KOPT-K1 (cell line): Measurements from ENCODE around the gene ADGRB3.
"Not testable (repeated sequence)": the region's sequence is repeated elsewhere in the genome, so short reads cannot be mapped to it uniquely, and the experiment has no call there.

ENCODE experiments used
- H3K27ac ChIP-seq: fragments of 200-600 bp; sonication (generic); 2 replicates; pipeline ENCODE4 v1.5.1; 2016; ENCODE audit warnings: antibody characterized with exemption, mild to moderate bottlenecking, low read depth, low read length; ENCODE audit not compliant: poor library complexity, severe bottlenecking
- H3K36me3 ChIP-seq: fragments of 200-600 bp; sonication (generic); 2 replicates; pipeline ENCODE4 v1.5.1; 2017; ENCODE audit warnings: antibody characterized with exemption, mild to moderate bottlenecking, low read length, moderate library complexity; ENCODE audit not compliant: insufficient read depth
- H3K9me3 ChIP-seq: fragments of 200-600 bp; sonication (generic); 2 replicates; pipeline ENCODE4 v1.5.1; 2017; ENCODE audit warnings: antibody characterized with exemption, low read length, mild to moderate bottlenecking; ENCODE audit not compliant: insufficient read depth, poor library complexity, severe bottlenecking

The ADGRB3 gene

GRCh38 chr6:68852791-68853190, 217.7 kb downstream of the ADGRB3 start:
- Histone ChIP-seq H3K36me3 (no peaks in the 10 kb centered on the region), H3K9me3 (no peaks in the 10 kb centered on the region), H3K27ac (no peak overlapping the region)

- Histone ChIP-seq H3K9me3 (peaks cover 10% of the 10 kb centered on the region), H3K27ac (no peak overlapping the region), H3K36me3 (no peaks in the 10 kb centered on the region)
Measured at GRCh38 chr6:68859233-68859632, 224.2 kb downstream of the ADGRB3 start.

- no peaks in the 10 kb centered on the region for H3K9me3 ChIP-seq
- H3K27ac ChIP-seq = no peak overlapping the region
- H3K36me3 ChIP-seq = no peaks in the 10 kb centered on the region
Measured at GRCh38 chr6:68868646-68869045, 233.6 kb downstream of the ADGRB3 start.

GRCh38 chr6:68873236-68873635, 238.2 kb downstream of the ADGRB3 start:
- no peak overlapping the region for H3K27ac ChIP-seq
- H3K9me3 ChIP-seq = no peaks in the 10 kb centered on the region
- H3K36me3 ChIP-seq = no peaks in the 10 kb centered on the region

GRCh38 chr6:68874747-68875146, 239.7 kb downstream of the ADGRB3 start:
- Histone ChIP-seq H3K27ac (no peak overlapping the region), H3K36me3 (no peaks in the 10 kb centered on the region), H3K9me3 (no peaks in the 10 kb centered on the region)

- H3K9me3 ChIP-seq = no peaks in the 10 kb centered on the region
- H3K36me3 ChIP-seq = no peaks in the 10 kb centered on the region
- H3K27ac ChIP-seq = no peak overlapping the region
Measured at GRCh38 chr6:68875403-68875802, 240.3 kb downstream of the ADGRB3 start.

- Histone ChIP-seq H3K27ac (no peak overlapping the region), H3K9me3 (no peaks in the 10 kb centered on the region), H3K36me3 (no peaks in the 10 kb centered on the region)
Measured at GRCh38 chr6:68876792-68877493, 241.9 kb downstream of the ADGRB3 start.

- no peaks in the 10 kb centered on the region for H3K36me3 ChIP-seq
- no peaks in the 10 kb centered on the region for H3K9me3 ChIP-seq
- H3K27ac ChIP-seq = no peak overlapping the region
Measured at GRCh38 chr6:68880050-68880813, 245.2 kb downstream of the ADGRB3 start.

GRCh38 chr6:68883325-68883724, 248.2 kb downstream of the ADGRB3 start:
- H3K9me3 ChIP-seq, H3K27ac ChIP-seq, H3K36me3 ChIP-seq: not testable (repeated sequence)

- Histone ChIP-seq H3K9me3 (no peaks in the 10 kb centered on the region), H3K27ac (no peak overlapping the region), H3K36me3 (no peaks in the 10 kb centered on the region)
Measured at GRCh38 chr6:68891419-68891818, 256.3 kb downstream of the ADGRB3 start.

- Histone ChIP-seq H3K36me3 (no peaks in the 10 kb centered on the region), H3K27ac (no peak overlapping the region), H3K9me3 (no peaks in the 10 kb centered on the region)
Measured at GRCh38 chr6:68892452-68892851, 257.4 kb downstream of the ADGRB3 start.

GRCh38 chr6:68895929-68896328, 260.8 kb downstream of the ADGRB3 start:
- Histone ChIP-seq H3K27ac (no peak overlapping the region), H3K36me3 (no peaks in the 10 kb centered on the region), H3K9me3 (no peaks in the 10 kb centered on the region)

GRCh38 chr6:68901044-68901443, 266.0 kb downstream of the ADGRB3 start:
- Histone ChIP-seq H3K36me3 (no peaks in the 10 kb centered on the region), H3K27ac (no peak overlapping the region), H3K9me3 (no peaks in the 10 kb centered on the region)

- Histone ChIP-seq H3K36me3 (no peaks in the 10 kb centered on the region), H3K27ac (no peak overlapping the region), H3K9me3 (no peaks in the 10 kb centered on the region)
Measured at GRCh38 chr6:68911334-68911733, 276.3 kb downstream of the ADGRB3 start.

GRCh38 chr6:68911811-68912210, 276.7 kb downstream of the ADGRB3 start:
- Histone ChIP-seq H3K36me3 (no peaks in the 10 kb centered on the region), H3K27ac (no peak overlapping the region), H3K9me3 (no peaks in the 10 kb centered on the region)

- not testable (repeated sequence) for H3K9me3 ChIP-seq, H3K27ac ChIP-seq, H3K36me3 ChIP-seq
Measured at GRCh38 chr6:68912805-68913204, 277.7 kb downstream of the ADGRB3 start.
